HEK293 (cell line): ENCODE measurements around the gene RNF123.

Experiments
- CTCF ChIA-PET: fragments of 350-600 bp; formaldehyde crosslinking; extraction: SDS; loops from one replicate; lab custom pipeline; 2021; ENCODE audit warnings: antibody characterized with exemption; lab: Yijun Ruan, JAX
- POLR2A ChIA-PET: fragments of 300-600 bp; formaldehyde crosslinking; extraction: SDS; loops from one replicate; lab custom pipeline; 2020; ENCODE audit warnings: antibody characterized with exemption, inconsistent platforms; lab: Yijun Ruan, JAX
- H3K27ac ChIP-seq: fragments of 200-500 bp; sonication (Bioruptor generic); 2 replicates; pipeline ENCODE4 v1.5.1; 2014; ENCODE audit warnings: low read depth, low read length, control low read depth, inconsistent platforms; ENCODE audit errors: extremely low read depth
- H3K36me3 ChIP-seq, 2 experiments: fragments of 200-500 bp in 1 of 2; sonication (Bioruptor generic) in 1 of 2; 1 replicate in 1 of 2; 2 replicates in 1 of 2; pipeline ENCODE4 v1.5.1; 2014 to 2017; ENCODE audit warnings: inconsistent platforms in 2 of 2, low read length in 2 of 2; ENCODE audit not compliant: control insufficient read depth in 2 of 2, insufficient read depth in 1 of 2
- H3K4me1 ChIP-seq: fragments of 200-500 bp; sonication (Bioruptor generic); 2 replicates; pipeline ENCODE4 v1.5.1; 2014; ENCODE audit warnings: mild to moderate bottlenecking, low read length, inconsistent platforms; ENCODE audit not compliant: control insufficient read depth, insufficient read depth
- H3K4me3 ChIP-seq: 2 replicates; pipeline ENCODE4 v1.5.1; 2011; ENCODE audit warnings: low read depth, mild to moderate bottlenecking, control low read depth, low read length, moderate library complexity
- H3K9me3 ChIP-seq: fragments of 200-500 bp; sonication (Bioruptor generic); 2 replicates; pipeline ENCODE4 v1.5.1; 2014; ENCODE audit warnings: low read depth, low read length, inconsistent platforms; ENCODE audit not compliant: control insufficient read depth, insufficient read depth
- HOXA7 ChIP-seq: sonication (generic); formaldehyde crosslinking; IDR thresholded peaks from 2 replicates; pipeline ENCODE4 v1.8.1; 2022; ENCODE audit warnings: missing genetic modification reagents, borderline replicate concordance
- IKZF3 ChIP-seq: fragments of 450-650 bp; IDR thresholded peaks from 2 replicates; pipeline ENCODE4 v1.5.0; 2018; ENCODE audit warnings: missing biosample characterization, mild to moderate bottlenecking, missing genetic modification characterization, moderate library complexity
- KLF8 ChIP-seq: fragments of 450-650 bp; formaldehyde crosslinking; IDR thresholded peaks from 2 replicates; pipeline ENCODE4 v1.5.1; 2016; ENCODE audit warnings: missing biosample characterization, missing genetic modification characterization
- PATZ1 ChIP-seq: fragments of 450-650 bp; formaldehyde crosslinking; IDR thresholded peaks from 2 replicates; pipeline ENCODE4 v1.5.1; 2016; ENCODE audit warnings: missing biosample characterization, missing genetic modification characterization
- PRDM2 ChIP-seq: fragments of 450-650 bp; formaldehyde crosslinking; IDR thresholded peaks from 2 replicates; pipeline ENCODE4 v1.5.1; 2016; ENCODE audit warnings: missing biosample characterization, missing genetic modification characterization, borderline replicate concordance
- PRDM6 ChIP-seq: fragments of 450-650 bp; formaldehyde crosslinking; IDR thresholded peaks from 2 replicates; pipeline ENCODE4 v1.5.1; 2017; ENCODE audit warnings: missing biosample characterization, missing genetic modification characterization
- SP2 ChIP-seq: fragments of 450-650 bp; formaldehyde crosslinking; IDR thresholded peaks from 2 replicates; pipeline ENCODE4 v1.5.1; 2016; ENCODE audit warnings: missing biosample characterization, missing genetic modification characterization
- ZEB2 ChIP-seq: fragments of 450-650 bp; formaldehyde crosslinking; IDR thresholded peaks from 2 replicates; pipeline ENCODE4 v1.5.1; 2016; ENCODE audit warnings: missing biosample characterization, missing genetic modification characterization
- ZNF148 ChIP-seq: fragments of 450-650 bp; formaldehyde crosslinking; IDR thresholded peaks from 2 replicates; pipeline ENCODE4 v1.5.0; 2017; ENCODE audit warnings: missing biosample characterization, missing genetic modification characterization, borderline replicate concordance
- ZNF16 ChIP-seq: fragments of 450-650 bp; formaldehyde crosslinking; IDR thresholded peaks from 2 replicates; pipeline ENCODE4 v1.5.1; 2016; ENCODE audit warnings: low read depth, missing biosample characterization, missing genetic modification characterization
- ZNF221 ChIP-seq: fragments of 450-650 bp; formaldehyde crosslinking; IDR thresholded peaks from 2 replicates; pipeline ENCODE4 v1.5.1; 2017; ENCODE audit warnings: missing biosample characterization, missing genetic modification characterization, borderline replicate concordance
- ZNF24 ChIP-seq: fragments of 450-650 bp; formaldehyde crosslinking; IDR thresholded peaks from 2 replicates; pipeline ENCODE4 v1.5.1; 2016; ENCODE audit warnings: missing biosample characterization, missing genetic modification characterization
- ZNF266 ChIP-seq: fragments of 450-650 bp; formaldehyde crosslinking; IDR thresholded peaks from 2 replicates; pipeline ENCODE4 v1.5.1; 2016; ENCODE audit warnings: missing biosample characterization, missing genetic modification characterization, low read depth
- ZNF354C ChIP-seq: fragments of 450-650 bp; formaldehyde crosslinking; IDR thresholded peaks from 2 replicates; pipeline ENCODE4 v1.5.1; 2016; ENCODE audit warnings: missing biosample characterization, missing genetic modification characterization, low read depth, borderline replicate concordance
- ZNF37A ChIP-seq: fragments of 450-650 bp; IDR thresholded peaks from 2 replicates; pipeline ENCODE4 v1.5.1; 2018; ENCODE audit warnings: missing biosample characterization, missing genetic modification characterization
- ZNF501 ChIP-seq: fragments of 450-650 bp; formaldehyde crosslinking; IDR thresholded peaks from 2 replicates; pipeline ENCODE4 v1.5.1; 2016; ENCODE audit warnings: missing biosample characterization, missing genetic modification characterization

Gene RNF123

GRCh38 chr3:49702672-49703071 is 13.3 kb downstream of the RNF123 start:
- ChIA-PET POLR2A (no interaction called here), CTCF (interaction anchor here (0.7 to 4.7 kb wide), 5 partner anchors 9 to 491 kb away, joined by 3 to 36 read pairs (median 5); no protein-coding TSS in a partner anchor)
- Histone ChIP-seq H3K9me3 (no peaks in the 10 kb centered on the region), H3K36me3 (peaks cover 0 to 94% of the 10 kb centered on the region in 2 experiments; a peak in 2 of 3 replicates), H3K27ac (no peak overlapping the region), H3K4me3 (no peak overlapping the region), H3K4me1 (no peaks in the 10 kb centered on the region)
- TF ChIP-seq ZNF16 = no peak
- TF ChIP-seq ZNF37A (tag by site-specific recombination) = no peak
- TF ChIP-seq KLF8 (tag by site-specific recombination) = no peak
- TF ChIP-seq, all 188 proteins: peak for 0

GRCh38 chr3:49703443-49703927 is 14.1 kb downstream of the RNF123 start:
- POLR2A ChIA-PET = no interaction called here
- Histone ChIP-seq H3K36me3 (peaks cover 0 to 91% of the 10 kb centered on the region in 2 experiments; a peak in 2 of 3 replicates), H3K4me1 (no peaks in the 10 kb centered on the region), H3K4me3 (no peak overlapping the region), H3K9me3 (no peaks in the 10 kb centered on the region), H3K27ac (no peak overlapping the region)
- CTCF ChIA-PET = interaction anchor here (0.7 to 4.7 kb wide), 4 partner anchors 16 to 136 kb away, joined by 4 to 36 read pairs (median 4); no protein-coding TSS in a partner anchor
- TF ChIP-seq ZNF148 (tag by site-specific recombination) (no peak), ZNF354C (tag by site-specific recombination) (no peak), PRDM6 (tag by site-specific recombination) (no peak), ZEB2 (tag by site-specific recombination) (peak; percentile 17; the same call in 1 of the 2 replicates), ZNF24 (tag by site-specific recombination) (no peak), ZNF221 (no peak), PATZ1 (tag by site-specific recombination) (peak; percentile 21; the same call in 1 of the 2 replicates), HOXA7 (CRISPR knock-in tag) (no peak), IKZF3 (tag by site-specific recombination) (no peak), SP2 (tag by site-specific recombination) (no peak), ZNF266 (tag by site-specific recombination) (no peak), PRDM2 (tag by site-specific recombination) (no peak), ZNF501 (tag by site-specific recombination) (no peak)
